Gastroesophageal sphincter (tissue), 3 donors: ENCODE results near the gene CEACAM5.

ENCODE experiments used
- POLR2A ChIP-seq, 2 donors: fragments of 450-650 bp; IDR thresholded peaks; one replicate each; pipeline ENCODE4 v1.6.1; 2017; ENCODE audit warnings: antibody characterized with exemption in 2 of 2, mild to moderate bottlenecking in 2 of 2, moderate library complexity in 1 of 2
- POLR2AphosphoS5 ChIP-seq: sonication (generic); formaldehyde crosslinking; IDR thresholded peaks from one replicate; pipeline ENCODE4 v1.6.1; 2017; ENCODE audit warnings: antibody characterized with exemption
- TF ChIP-seq, protein P1 (sequence below), 4 experiments: fragments of 200-600 bp in 2 of 4; fragments of 450-650 bp in 2 of 4; sonication (generic) in 1 of 4; IDR thresholded peaks; one replicate each; pipeline ENCODE4 v1.5.1; 2017 to 2019; ENCODE audit warnings: antibody characterized with exemption in 4 of 4, mild to moderate bottlenecking in 2 of 4, moderate library complexity in 2 of 4

DNA sequence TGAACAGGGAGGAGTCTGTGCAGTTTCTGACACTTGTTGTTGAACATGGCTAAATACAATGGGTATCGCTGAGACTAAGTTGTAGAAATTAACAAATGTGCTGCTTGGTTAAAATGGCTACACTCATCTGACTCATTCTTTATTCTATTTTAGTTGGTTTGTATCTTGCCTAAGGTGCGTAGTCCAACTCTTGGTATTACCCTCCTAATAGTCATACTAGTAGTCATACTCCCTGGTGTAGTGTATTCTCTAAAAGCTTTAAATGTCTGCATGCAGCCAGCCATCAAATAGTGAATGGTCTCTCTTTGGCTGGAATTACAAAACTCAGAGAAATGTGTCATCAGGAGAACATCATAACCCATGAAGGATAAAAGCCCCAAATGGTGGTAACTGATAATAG is 63.0 kb downstream of the CEACAM5 start:
- TF ChIP-seq, protein P1, sequence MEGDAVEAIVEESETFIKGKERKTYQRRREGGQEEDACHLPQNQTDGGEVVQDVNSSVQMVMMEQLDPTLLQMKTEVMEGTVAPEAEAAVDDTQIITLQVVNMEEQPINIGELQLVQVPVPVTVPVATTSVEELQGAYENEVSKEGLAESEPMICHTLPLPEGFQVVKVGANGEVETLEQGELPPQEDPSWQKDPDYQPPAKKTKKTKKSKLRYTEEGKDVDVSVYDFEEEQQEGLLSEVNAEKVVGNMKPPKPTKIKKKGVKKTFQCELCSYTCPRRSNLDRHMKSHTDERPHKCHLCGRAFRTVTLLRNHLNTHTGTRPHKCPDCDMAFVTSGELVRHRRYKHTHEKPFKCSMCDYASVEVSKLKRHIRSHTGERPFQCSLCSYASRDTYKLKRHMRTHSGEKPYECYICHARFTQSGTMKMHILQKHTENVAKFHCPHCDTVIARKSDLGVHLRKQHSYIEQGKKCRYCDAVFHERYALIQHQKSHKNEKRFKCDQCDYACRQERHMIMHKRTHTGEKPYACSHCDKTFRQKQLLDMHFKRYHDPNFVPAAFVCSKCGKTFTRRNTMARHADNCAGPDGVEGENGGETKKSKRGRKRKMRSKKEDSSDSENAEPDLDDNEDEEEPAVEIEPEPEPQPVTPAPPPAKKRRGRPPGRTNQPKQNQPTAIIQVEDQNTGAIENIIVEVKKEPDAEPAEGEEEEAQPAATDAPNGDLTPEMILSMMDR (IDR thresholded peaks at IDR 0.05): no peak
- TF ChIP-seq POLR2AphosphoS5: no peak
- no peak for TF ChIP-seq POLR2A (IDR thresholded peaks at IDR 0.05)
